ENCODE measurements around the gene CELA2A. TPM values are rescaled to one million over a fixed set of nuclear protein-coding genes. Genes with fewer than 3 reads are reported as not detected.

The CELA2A gene
- total RNA-seq: not detected in 2 replicates

GRCh38 chr1:15456313-15456954, at the start of gene CELA2A:
Gene CELA2A (plus strand): TSS chr1:15456732. CDS start chr1:15456754, 22 bp downstream.
- DNase-seq (ENCODE audit: low read depth): no peak

- no peak for DNase-seq (ENCODE audit: low read depth)
Measured at GRCh38 chr1:15407580-15407979, 49.0 kb upstream of the CELA2A start.

GRCh38 chr1:15408890-15409387, 47.6 kb upstream of the CELA2A start:
- no peak for DNase-seq (ENCODE audit: low read depth)

DNA sequence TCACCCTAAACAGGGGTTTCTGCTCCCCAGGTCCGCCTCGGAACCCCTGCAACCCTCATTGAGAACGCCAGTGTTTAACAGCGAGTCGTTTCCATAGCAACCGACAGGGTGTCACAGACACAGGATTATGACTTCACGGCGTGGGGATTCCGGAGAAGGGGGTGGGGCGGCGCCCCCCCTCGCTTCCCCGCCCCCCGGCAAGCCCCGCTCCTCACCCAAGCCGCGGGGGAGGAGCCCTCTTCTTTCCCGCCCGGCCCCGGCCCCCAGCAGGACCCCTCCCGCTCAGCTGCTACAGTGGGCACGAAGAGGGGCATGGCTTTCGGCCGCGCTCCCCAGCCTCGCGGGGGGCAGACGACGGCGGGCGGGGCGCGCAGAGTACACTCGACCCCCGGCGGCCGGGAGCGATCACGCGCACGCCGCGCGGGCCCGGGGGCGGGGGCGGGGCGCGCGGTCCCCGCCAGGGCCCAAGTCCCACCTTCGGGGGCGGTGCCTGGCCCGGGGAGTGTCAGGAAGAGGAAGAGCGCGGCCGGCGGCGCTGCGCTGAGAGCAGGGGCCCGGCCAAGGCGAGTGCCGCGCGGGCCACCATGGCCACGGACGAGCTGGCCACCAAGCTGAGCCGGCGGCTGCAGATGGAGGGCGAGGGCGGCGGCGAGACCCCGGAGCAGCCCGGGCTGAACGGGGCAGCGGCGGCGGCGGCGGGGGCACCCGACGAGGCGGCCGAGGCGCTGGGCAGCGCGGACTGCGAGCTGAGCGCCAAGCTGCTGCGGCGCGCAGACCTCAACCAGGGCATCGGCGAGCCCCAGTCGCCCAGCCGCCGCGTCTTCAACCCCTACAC, 46.9 kb upstream of the CELA2A start, which contains the start of gene EFHD2:
TSS of gene EFHD2 (plus strand) at position 501 of the 835 bp plus-strand sequence. CDS start at position 585, 84 bp downstream.
- peak; percentile 61 for DNase-seq (ENCODE audit: low read depth)

- DNase-seq (ENCODE audit: low read depth): no peak
Measured at GRCh38 chr1:15410223-15410883, 46.2 kb upstream of the CELA2A start.

- no peak for DNase-seq (ENCODE audit: low read depth)
Measured at GRCh38 chr1:15410884-15411245, 45.7 kb upstream of the CELA2A start.

- DNase-seq (ENCODE audit: low read depth): no peak
Measured at GRCh38 chr1:15411593-15412137, 44.9 kb upstream of the CELA2A start.

- no peak for DNase-seq (ENCODE audit: low read depth)
Measured at GRCh38 chr1:15412175-15412800, 44.2 kb upstream of the CELA2A start.

- no peak for DNase-seq (ENCODE audit: low read depth)
Measured at GRCh38 chr1:15412843-15413242, 43.7 kb upstream of the CELA2A start.

- DNase-seq (ENCODE audit: low read depth): no peak
Measured at GRCh38 chr1:15413563-15414444, 42.7 kb upstream of the CELA2A start.

DNA sequence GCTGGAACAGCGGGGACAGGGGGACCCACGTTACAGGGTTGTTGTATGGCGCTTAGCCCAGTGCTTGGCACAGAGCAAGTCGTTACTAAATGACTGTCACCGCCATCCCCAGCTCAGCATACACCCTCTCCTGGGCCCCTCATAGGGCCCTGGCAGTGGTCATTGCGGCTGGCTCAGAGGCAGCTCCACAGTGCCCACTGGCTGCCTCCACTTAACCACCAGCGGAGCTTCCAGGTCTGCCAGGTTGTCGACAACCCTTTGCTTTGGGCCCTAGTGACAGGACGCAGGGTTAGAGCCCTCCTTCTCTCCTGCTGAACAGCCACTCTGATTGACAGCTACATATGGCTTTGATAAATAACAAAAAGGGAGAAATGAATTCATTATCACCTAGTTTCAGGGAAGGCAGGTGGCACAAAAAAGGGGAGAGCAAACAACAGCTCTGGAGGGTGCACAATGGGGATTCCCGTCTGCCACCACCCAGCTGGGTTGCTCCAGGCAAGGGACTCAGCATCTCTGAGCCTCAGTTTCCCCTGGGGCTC, 42.0 kb upstream of the CELA2A start:
- no peak for DNase-seq (ENCODE audit: low read depth)

GRCh38 chr1:15417059-15417934, 39.2 kb upstream of the CELA2A start:
- peak; percentile 79 for DNase-seq (ENCODE audit: low read depth)

DNA sequence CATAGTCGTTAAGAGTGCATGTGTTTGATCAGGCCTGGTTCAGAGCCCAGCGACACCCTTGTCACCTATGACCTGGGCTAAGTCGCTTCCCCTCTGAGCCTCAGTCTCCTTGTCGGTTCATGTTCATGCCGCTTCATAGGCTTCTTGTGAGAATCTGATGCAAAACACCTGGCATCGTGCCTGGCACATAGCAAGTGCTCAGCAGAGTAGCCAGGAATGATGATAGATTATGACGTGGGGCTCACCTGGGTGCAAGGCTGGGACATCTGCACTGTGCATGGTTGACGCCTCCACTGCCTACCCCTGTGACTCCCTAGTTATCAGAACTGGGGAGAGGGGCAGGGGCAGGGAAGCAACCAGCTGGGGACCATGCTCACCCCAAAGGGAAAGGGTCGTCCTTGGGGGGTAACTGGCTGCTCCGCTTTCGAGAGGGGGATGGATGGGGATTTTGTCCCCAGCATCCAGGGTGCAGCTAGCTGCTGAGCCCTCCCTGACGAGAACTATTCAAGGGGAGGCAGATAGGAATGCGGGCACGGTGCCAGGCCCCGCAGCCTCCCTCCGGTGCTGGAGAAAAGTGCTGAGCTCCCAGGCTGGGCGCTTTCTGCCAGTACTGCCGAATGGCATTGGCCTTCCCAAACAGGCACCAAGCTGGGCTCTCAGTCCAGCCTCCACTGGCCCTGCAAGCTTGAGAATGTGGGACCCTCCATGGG, 37.6 kb upstream of the CELA2A start:
- peak; percentile 80 for DNase-seq (ENCODE audit: low read depth)

DNA sequence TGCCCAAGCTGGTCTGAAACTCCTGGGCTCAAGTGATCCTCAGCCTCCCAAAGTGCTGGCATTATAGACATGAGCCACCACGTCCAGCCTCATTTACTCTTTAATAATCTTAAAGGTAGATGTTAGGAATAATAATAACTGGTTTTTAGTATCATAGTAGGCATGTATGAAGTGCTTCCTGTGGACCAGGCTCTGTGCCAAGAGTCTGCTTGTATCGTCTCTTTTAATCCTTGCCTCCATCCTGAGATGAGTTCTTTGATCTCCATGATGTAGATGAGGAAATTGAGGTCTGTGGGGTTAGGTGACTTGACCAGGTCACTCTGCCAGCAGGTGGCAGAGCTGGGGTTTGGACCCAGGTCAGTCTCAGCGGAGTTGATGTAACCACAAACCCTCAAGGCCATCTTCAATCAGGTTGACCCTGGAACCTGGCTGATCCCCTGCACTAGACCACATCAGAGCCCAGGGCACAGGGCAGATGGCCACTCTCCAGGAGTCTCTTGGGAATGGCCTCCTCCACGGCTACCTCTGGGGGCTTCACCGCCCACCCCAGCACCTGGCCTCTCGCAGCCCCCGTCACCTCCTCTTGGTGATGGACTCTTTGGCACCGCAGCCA, 35.6 kb upstream of the CELA2A start:
- no peak for DNase-seq (ENCODE audit: low read depth)

- no peak for DNase-seq (ENCODE audit: low read depth)
Measured at GRCh38 chr1:15422871-15423270, 33.7 kb upstream of the CELA2A start.

DNA sequence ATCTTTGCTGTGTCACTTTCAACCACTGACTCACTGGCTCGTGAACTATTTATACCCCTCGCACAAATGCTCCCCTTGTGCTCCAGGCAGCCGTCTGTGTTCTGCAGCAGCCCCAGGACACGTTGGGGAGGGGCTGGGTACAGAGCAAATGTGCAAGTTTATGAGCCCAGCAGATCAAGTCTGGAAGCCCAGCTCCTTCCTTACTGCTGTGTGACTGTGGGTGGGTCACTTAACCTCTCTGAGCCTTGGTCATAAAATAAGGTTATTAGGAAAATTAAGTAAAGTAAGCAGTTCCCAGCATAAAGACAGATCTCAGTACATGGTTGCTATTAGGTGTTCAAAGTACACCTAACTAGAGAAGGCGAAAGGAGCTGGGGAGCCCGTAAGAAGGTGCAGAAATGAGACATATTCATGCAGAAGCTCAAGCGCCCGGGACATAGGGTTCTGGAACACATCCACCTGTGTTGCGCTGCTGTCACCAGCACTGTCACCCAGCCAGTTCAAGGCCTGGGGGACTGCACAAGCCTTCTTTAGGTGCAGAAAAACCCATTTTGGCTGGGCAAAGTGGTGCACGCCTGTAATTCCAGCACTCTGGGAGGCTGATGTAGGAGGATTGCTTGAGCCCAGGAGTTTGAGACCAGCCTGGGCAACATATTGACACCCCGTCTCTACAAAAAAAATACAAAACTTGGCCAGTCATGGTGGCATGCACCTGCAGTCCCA, 33.0 kb upstream of the CELA2A start:
- DNase-seq (ENCODE audit: low read depth): no peak

- no peak for DNase-seq (ENCODE audit: low read depth)
Measured at GRCh38 chr1:15424146-15424667, 32.3 kb upstream of the CELA2A start.
